GM10266 (cell line): Measurements from ENCODE around the gene RNF141.

Experiments used
- DNase-seq: peaks from one replicate; pipeline ENCODE4 v3.0.0; 2012; ENCODE audit errors: extremely low spot score
- TF ChIP-seq, protein P1 (sequence below): IDR thresholded peaks from 2 replicates; pipeline ENCODE4 v1.5.1; 2012; ENCODE audit warnings: mild to moderate bottlenecking, low read depth; ENCODE audit not compliant: control insufficient read depth, insufficient read depth; ENCODE audit errors: missing control alignments

The RNF141 gene

DNA sequence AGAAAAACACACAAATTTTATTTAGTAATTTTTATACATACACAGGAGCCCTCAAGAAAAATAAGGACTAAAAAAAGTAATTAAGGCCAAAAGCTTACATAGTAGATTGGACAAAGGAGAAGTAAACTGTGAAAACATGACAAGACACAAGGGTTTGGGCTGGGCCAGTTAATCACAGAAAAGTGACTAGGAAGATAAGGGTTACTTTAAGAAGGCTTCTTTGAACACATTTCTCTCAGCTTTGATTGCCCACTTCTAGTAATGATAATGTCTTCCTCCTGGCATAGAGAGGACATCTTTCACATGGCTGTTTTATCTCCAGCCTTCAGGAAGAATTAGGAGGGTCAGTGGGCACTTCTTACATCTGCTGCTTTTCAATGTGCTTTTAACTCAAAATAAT is 3.4 kb downstream of the RNF141 start:
- TF ChIP-seq, protein P1, sequence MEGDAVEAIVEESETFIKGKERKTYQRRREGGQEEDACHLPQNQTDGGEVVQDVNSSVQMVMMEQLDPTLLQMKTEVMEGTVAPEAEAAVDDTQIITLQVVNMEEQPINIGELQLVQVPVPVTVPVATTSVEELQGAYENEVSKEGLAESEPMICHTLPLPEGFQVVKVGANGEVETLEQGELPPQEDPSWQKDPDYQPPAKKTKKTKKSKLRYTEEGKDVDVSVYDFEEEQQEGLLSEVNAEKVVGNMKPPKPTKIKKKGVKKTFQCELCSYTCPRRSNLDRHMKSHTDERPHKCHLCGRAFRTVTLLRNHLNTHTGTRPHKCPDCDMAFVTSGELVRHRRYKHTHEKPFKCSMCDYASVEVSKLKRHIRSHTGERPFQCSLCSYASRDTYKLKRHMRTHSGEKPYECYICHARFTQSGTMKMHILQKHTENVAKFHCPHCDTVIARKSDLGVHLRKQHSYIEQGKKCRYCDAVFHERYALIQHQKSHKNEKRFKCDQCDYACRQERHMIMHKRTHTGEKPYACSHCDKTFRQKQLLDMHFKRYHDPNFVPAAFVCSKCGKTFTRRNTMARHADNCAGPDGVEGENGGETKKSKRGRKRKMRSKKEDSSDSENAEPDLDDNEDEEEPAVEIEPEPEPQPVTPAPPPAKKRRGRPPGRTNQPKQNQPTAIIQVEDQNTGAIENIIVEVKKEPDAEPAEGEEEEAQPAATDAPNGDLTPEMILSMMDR = no peak
- no peak for DNase-seq

DNA sequence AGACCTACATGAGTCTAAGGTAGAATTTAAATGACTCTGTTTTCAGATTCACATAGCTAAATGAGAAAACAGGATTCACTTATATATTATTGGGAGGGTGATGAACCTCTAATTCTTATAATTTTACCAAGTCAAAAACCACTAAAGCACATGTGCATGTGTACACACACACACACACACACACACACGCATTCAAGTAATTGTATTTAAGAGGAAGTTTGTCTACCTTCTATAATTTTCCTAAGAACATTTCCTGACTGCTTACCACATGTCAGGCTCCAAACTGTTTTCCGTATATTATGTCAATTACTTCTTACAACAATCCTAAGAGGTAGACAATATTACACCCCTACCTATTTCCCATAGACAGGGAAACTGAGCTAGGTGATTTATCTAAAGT is 6.7 kb downstream of the RNF141 start:
- DNase-seq = no peak
- TF ChIP-seq, protein P1 = no peak

DNA sequence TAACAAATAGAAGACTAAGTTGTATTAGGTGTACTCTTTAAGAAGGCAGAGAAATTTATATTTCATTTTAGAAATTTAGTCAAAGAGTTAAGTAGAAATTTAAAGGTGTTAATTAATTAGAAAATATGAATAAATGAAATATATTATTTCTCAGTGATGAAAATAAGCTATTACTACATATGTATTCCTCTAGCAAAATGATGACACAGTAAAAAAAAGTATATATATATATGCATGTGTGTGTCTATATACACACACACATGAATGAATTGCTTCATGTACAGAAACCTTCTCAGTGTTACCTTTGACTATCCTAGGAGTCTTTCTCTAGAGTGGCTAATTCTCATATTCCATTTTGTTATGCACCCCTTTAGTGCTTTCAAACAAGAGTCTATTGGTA is 7.7 kb downstream of the RNF141 start:
- TF ChIP-seq, protein P1 = no peak
- DNase-seq = no peak

DNA sequence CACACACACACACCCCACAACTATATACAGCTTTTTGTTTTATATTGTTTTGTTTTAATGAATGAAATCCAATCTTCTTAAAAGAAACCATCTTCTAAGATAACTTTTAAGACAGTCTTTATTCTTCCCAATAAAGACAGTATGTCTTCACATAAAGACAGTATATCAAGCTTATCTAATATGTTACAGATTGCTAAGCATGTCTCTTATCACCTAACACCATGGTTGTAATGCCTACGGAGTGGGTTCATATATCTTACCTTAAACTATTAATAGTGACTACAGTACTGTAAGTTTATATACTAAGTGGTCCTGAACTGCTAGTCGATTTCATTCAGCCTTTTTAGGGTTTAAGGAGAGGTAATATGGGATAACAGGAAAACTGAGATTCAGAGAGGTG is 8.5 kb downstream of the RNF141 start:
- TF ChIP-seq, protein P1 = no peak

DNA sequence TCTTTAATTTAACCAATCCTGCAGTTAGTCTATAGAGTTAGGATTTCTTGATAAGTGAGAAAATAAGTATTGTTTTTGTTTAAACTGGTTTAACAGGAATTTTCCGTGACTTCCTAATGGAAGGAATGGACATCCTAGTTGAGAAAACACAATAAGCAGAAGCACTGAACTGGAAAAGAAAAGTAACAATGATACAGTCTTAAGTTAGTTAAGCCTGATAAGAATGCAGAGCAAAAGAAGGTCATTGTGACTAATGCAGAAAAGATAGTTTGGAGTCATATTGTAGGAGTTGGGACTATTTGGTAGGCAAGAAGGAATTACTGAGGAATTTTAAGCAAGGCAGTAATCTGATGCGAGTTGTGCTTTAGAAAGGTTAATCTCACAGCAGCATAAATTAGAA is 11.7 kb downstream of the RNF141 start:
- DNase-seq = no peak

More for the DNA sequence above, 8.5 kb downstream of the RNF141 start:
- DNase-seq = no peak

DNA sequence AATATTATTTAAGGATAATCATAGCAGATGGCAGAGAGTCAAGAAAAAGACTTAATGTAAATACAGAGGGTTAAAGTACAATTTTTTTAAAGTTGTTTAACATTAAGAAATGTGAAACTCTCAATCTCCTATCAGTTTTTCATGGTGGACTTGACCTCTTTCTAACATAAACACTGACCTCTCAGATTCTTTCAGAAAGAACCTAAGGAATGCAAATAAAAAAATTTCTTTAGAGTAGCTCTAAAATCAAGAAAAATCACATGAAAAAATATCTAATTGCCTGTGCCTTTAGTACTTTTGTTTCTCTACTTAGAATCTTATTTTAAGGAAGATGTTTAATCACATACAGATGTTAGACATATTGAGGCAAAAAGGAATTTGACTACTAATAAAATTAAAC is 12.9 kb downstream of the RNF141 start:
- TF ChIP-seq, protein P1 = no peak
- DNase-seq = no peak

More for the DNA sequence above, 11.7 kb downstream of the RNF141 start:
- TF ChIP-seq, protein P1 = no peak

DNA sequence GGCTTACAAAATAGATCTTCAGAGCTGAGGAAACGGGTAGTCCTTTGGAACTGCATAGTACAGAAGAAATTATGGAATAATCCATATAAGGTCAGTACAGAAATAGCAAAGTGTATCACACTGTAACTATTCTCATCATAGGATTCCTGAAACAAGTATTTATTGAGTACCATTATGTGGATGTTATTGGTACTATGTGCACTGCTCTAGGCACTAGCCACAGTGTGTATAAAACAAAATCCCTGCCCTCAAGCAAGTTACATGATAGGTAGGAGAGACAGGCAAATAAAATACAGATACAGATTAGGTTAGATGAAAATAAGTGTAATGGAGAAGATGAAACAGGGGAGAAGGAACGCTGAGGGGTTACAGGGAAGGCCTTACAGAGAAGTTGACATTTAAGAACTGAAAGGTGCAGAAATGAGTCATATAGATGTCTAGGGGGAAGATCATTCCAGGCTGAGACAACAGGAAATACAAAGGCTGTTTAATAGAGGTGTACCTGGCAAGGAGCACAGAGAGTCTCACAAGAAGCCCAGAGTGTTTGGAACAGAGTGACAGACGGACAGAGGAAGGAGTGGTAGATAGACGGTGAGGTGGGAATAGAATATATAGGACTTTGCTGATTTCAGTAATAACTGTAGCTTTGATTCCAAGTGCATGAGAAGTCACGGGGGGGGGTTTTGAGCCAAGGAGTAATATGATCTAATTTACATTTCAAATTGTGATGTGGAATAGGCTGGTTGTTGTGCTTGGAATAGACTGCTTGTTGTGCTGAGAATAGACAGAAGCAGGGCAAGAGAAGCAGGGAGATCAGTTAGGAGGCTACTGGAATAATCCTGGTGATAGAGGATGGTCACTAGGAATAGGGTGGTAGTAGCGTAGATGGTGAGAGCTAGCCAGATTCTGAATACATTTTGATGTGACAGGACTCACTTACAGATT is 13.7 kb downstream of the RNF141 start:
- TF ChIP-seq, protein P1 = no peak
- DNase-seq = no peak
